Uterus (tissue), 4 donors: ENCODE results near the gene HDGFL2. TPM values are rescaled to one million over a fixed set of nuclear protein-coding genes. Genes with fewer than 3 reads are reported as not detected.

Experiments
- DNase-seq, 2 donors: peaks; one replicate each; pipeline ENCODE4 v3.0.0-alpha.2; 2019 to 2020
- H3K27ac ChIP-seq, 2 donors: fragments of 200-600 bp; sonication (generic); 1 replicate in 1 of 2; 2 replicates in 1 of 2; pipeline ENCODE4 v1.5.1; 2016 to 2018
- H3K27me3 ChIP-seq, 2 donors: fragments of 200-600 bp; sonication (generic); one replicate each; pipeline ENCODE4 v1.5.1; 2018 to 2019; ENCODE audit warnings: control low read depth in 1 of 2
- H3K36me3 ChIP-seq, 2 donors: fragments of 200-600 bp; sonication (generic); one replicate each; pipeline ENCODE4 v1.5.1; 2019; ENCODE audit warnings: control low read depth in 1 of 2
- H3K4me1 ChIP-seq, 2 donors: fragments of 200-600 bp; sonication (generic); one replicate each; pipeline ENCODE4 v1.5.1; 2018 to 2019; ENCODE audit warnings: control low read depth in 1 of 2
- H3K4me3 ChIP-seq, 2 donors: fragments of 200-600 bp; sonication (generic); 1 replicate in 1 of 2; 2 replicates in 1 of 2; pipeline ENCODE4 v1.5.1; 2018 to 2019; ENCODE audit warnings: mild to moderate bottlenecking in 1 of 2
- H3K9me3 ChIP-seq, 2 donors: fragments of 200-600 bp; sonication (generic); one replicate each; pipeline ENCODE4 v1.5.1; 2019; ENCODE audit warnings: control low read depth in 1 of 2
- POLR2A ChIP-seq, 2 donors: fragments of 450-650 bp; IDR thresholded peaks; one replicate each; pipeline ENCODE4 v1.6.1; 2016; ENCODE audit warnings: antibody characterized with exemption in 2 of 2, mild to moderate bottlenecking in 1 of 2, moderate library complexity in 1 of 2
- intact Hi-C: fragments of 100-400 bp; cut with DNase I; formaldehyde crosslinking; loops from one replicate; pipeline ENCODE4 v1.15.1; 2023; ENCODE audit warnings: low total_unique reads
- total RNA-seq, 4 donors: library from RNA; depleted of rRNA in 3 of 4; stranded (reverse); fragments of >200 nt in 3 of 4; gene quantifications; one replicate each; pipeline versions ENCODE4 v1.1.0 to v1.2.4, GENCODE V29; 2014 to 2023
- TF ChIP-seq, protein P1 (sequence below), 4 experiments: fragments of 200-600 bp in 2 of 4; fragments of 450-650 bp in 2 of 4; sonication (generic) in 2 of 4; IDR thresholded peaks; one replicate each; pipeline ENCODE4 v1.5.1; 2016 to 2019; ENCODE audit warnings: antibody characterized with exemption in 4 of 4, mild to moderate bottlenecking in 2 of 4, moderate library complexity in 1 of 4
- donor health status: DM: yes; HTN: yes; CAD: no.

Gene HDGFL2
- total RNA-seq, 4 donors from 2014 or later, result 8.5 to 65.8 (median 34.8) TPM

DNA sequence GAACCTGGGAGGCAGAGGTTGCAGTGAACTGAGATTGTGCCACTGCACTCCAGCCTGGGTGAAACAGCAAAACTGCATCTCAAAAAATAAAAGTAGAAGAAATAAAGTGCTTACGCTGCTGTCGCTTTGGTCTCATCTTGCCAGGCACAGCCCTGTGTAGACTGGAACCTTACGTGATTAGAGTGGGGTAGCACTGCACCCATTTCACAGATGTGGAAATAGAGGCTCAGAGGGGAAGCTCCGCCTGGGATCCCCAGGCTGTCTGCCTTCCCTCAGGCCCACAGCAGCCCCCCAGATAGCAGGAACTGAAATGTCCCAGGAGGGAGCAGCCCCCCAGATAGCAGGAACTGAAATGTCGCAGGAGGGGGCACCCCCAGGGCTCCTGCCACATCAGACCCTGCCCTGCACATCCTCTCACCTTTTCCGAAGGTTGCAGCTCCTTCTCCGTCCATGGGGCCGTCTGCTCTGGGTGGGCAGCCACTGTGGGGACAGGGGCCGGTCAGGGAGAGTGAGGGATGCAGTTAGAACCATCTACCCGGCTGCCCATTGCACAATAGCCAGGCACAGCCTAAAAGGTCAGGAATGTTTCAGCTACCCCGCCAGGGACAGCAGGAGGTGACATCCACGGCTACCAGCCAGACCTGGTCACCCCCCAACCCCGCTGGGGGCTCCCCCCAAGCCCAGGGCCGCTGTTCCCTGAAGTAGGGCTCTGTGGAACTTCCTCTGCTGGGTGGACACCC is 44.3 kb downstream of the HDGFL2 start:
- H3K36me3 ChIP-seq, result no peaks in the 10 kb centered on the region
- peaks cover 0 to 14% of the 10 kb centered on the region in 2 donors for H3K4me1 ChIP-seq
- intact Hi-C loops, result no loop called here
- H3K4me3 ChIP-seq, result no peak overlapping the region
- H3K27ac ChIP-seq, result peak overlapping the region; percentile 85 to 92
- DNase-seq, result no peak
- no peaks in the 10 kb centered on the region for H3K9me3 ChIP-seq
- H3K27me3 ChIP-seq, result no peaks in the 10 kb centered on the region
- TF ChIP-seq, protein P1, sequence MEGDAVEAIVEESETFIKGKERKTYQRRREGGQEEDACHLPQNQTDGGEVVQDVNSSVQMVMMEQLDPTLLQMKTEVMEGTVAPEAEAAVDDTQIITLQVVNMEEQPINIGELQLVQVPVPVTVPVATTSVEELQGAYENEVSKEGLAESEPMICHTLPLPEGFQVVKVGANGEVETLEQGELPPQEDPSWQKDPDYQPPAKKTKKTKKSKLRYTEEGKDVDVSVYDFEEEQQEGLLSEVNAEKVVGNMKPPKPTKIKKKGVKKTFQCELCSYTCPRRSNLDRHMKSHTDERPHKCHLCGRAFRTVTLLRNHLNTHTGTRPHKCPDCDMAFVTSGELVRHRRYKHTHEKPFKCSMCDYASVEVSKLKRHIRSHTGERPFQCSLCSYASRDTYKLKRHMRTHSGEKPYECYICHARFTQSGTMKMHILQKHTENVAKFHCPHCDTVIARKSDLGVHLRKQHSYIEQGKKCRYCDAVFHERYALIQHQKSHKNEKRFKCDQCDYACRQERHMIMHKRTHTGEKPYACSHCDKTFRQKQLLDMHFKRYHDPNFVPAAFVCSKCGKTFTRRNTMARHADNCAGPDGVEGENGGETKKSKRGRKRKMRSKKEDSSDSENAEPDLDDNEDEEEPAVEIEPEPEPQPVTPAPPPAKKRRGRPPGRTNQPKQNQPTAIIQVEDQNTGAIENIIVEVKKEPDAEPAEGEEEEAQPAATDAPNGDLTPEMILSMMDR (IDR thresholded peaks at IDR 0.05), result no peak
- no peak for TF ChIP-seq POLR2A (IDR thresholded peaks at IDR 0.05)

- Histone ChIP-seq H3K4me1 (peaks cover 0 to 14% of the 10 kb centered on the region in 2 donors), H3K27ac (peak overlapping the region; percentile 85 to 92)
Observed at GRCh38 chr19:4516939-4517300, 44.8 kb downstream of the HDGFL2 start.

DNA sequence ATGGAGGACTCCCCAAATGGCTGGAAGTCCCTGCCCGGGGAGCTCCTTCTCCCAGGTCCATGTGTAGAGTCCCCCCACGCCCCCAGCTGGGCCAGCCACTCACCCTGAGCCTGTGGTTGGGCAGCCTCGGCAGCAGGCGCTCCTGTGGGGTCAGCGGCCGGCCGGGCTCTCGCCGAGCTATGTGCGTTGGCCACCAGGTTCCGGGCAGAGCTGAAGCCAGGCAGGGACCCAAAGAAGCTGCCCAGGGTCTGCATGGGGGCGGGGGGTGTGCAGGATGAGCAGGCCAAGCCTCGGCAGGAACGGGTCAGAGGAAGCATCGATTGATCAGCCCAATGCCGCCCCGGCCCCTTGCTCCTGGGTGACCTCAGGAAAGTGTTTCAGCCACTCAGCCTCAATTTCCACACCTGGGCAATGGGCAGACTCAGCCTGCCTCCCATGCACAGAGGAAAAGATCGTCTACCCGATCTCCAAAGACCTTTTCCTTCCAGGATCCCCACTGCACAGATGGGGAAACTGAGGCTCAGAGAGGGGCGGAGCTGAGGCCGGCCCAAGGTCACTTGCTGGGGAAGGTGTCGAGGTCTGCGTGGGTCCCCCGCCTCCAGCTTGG is 45.5 kb downstream of the HDGFL2 start:
- peak overlapping the region; percentile 85 to 92 for H3K27ac ChIP-seq
- peak overlapping the region; percentile 37 to 49 for H3K4me3 ChIP-seq
- H3K9me3 ChIP-seq, result no peaks in the 10 kb centered on the region
- H3K27me3 ChIP-seq, result no peaks in the 10 kb centered on the region
- H3K4me1 ChIP-seq, result peaks cover 0 to 14% of the 10 kb centered on the region in 2 donors
- no peak for TF ChIP-seq POLR2A (IDR thresholded peaks at IDR 0.05)
- TF ChIP-seq, protein P1 (IDR thresholded peaks at IDR 0.05), result no peak
- intact Hi-C loops, result no loop called here
- DNase-seq, result no peak
- no peaks in the 10 kb centered on the region for H3K36me3 ChIP-seq

More at GRCh38 chr19:4516939-4517300, 44.8 kb downstream of the HDGFL2 start:
- no peak for DNase-seq
- intact Hi-C loops, result no loop called here
- Histone ChIP-seq H3K4me3 (peak overlapping the region in 1 of 2 donors; percentile 49), H3K27me3 (no peaks in the 10 kb centered on the region), H3K9me3 (no peaks in the 10 kb centered on the region), H3K36me3 (no peaks in the 10 kb centered on the region)
- TF ChIP-seq, protein P1 (IDR thresholded peaks at IDR 0.05), result no peak
- no peak for TF ChIP-seq POLR2A (IDR thresholded peaks at IDR 0.05)

GRCh38 chr19:4518345-4519171 is 46.5 kb downstream of the HDGFL2 start, which contains the start of gene PLIN4:
PLIN4 (minus strand) TSS chr19:4518486; CDS start chr19:4518272, 214 bp downstream.
- peak within 1 kb of the TSS; percentile 37 to 49 for H3K4me3 ChIP-seq
- peaks cover 0 to 14% of the 10 kb centered on the region in 2 donors for H3K4me1 ChIP-seq
- H3K27ac ChIP-seq, result peak within 1 kb of the TSS; percentile 85 to 92
- intact Hi-C loops, result no loop called here
- no peaks in the 10 kb centered on the region for H3K36me3 ChIP-seq
- TF ChIP-seq, protein P1 (IDR thresholded peaks at IDR 0.05), result peak in 1 of 4 experiments; percentile 11
- TF ChIP-seq POLR2A (IDR thresholded peaks at IDR 0.05), result peak; percentile 20 to 80
- H3K27me3 ChIP-seq, result no peaks in the 10 kb centered on the region
- H3K9me3 ChIP-seq, result no peaks in the 10 kb centered on the region
- DNase-seq, result peak; percentile 89 to 91
